ENCODE measurements around the gene CDK5RAP3. TPM values are rescaled to one million over a fixed set of nuclear protein-coding genes. Genes with fewer than 3 reads are reported as not detected.
"Not testable (repeated sequence)": the region's sequence is repeated elsewhere in the genome, so short reads cannot be mapped to it uniquely, and the experiment has no call there.

Gene CDK5RAP3
- total RNA-seq, 1 donor from 2014 or later, result 344 TPM

DNA sequence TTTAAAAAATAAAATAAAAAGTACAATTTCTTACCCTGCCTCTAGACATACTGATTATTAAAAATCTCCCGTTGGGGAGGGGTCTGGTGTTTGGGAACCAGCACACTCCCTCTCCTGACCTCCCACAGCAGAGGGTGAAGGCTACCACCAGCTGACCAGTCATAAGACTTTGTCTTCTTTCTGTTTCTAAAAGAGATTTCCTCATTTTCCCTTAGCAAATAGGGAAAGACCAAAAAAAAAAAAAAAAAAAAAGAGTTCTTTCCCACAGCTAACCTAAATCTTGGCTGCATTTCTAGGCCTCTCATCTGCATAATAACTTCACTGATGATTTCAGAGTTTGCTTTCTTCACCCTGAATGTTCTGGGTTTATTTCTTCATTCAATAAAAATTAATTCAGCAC is 30.3 kb downstream of the CDK5RAP3 start:
- H3K27ac Mint-ChIP-seq, result no peak overlapping the region
- H3K9me3 Mint-ChIP-seq (ENCODE audit: low read depth), result no peaks in the 10 kb centered on the region
- TF ChIP-seq, protein P1, sequence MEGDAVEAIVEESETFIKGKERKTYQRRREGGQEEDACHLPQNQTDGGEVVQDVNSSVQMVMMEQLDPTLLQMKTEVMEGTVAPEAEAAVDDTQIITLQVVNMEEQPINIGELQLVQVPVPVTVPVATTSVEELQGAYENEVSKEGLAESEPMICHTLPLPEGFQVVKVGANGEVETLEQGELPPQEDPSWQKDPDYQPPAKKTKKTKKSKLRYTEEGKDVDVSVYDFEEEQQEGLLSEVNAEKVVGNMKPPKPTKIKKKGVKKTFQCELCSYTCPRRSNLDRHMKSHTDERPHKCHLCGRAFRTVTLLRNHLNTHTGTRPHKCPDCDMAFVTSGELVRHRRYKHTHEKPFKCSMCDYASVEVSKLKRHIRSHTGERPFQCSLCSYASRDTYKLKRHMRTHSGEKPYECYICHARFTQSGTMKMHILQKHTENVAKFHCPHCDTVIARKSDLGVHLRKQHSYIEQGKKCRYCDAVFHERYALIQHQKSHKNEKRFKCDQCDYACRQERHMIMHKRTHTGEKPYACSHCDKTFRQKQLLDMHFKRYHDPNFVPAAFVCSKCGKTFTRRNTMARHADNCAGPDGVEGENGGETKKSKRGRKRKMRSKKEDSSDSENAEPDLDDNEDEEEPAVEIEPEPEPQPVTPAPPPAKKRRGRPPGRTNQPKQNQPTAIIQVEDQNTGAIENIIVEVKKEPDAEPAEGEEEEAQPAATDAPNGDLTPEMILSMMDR (IDR thresholded peaks at IDR 0.05; ENCODE audit: unreplicated experiment), result no peak
- H3K4me1 Mint-ChIP-seq (ENCODE audit: low read depth), result peaks cover 45% of the 10 kb centered on the region
- H3K27me3 Mint-ChIP-seq, result peaks cover 6% of the 10 kb centered on the region
- H3K4me3 Mint-ChIP-seq (ENCODE audit: low read depth), result no peak overlapping the region
- no peaks in the 10 kb centered on the region for H3K36me3 Mint-ChIP-seq (ENCODE audit: insufficient read depth)
- no peak for DNase-seq (ENCODE audit: low spot score, unreplicated experiment)

DNA sequence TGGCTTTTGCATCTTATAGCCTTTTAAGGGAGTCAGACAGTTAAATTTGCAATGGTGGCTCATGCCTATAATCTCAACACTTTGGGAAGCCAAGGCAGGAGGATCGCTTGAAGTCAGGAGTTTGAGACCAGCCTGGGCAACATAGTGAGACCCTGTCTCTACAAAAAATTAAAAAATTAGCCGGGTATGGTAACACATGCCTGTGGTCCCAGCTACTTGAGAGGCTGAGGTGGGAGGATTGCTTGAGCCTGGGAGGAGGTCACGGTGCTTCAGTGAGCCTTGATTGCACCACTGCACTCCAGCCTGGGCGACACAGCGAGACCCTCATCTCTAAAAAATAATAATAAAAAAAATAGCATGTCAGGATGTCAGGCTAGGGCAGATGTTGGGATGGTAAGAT is 30.7 kb downstream of the CDK5RAP3 start:
- not testable (repeated sequence) for H3K4me3 Mint-ChIP-seq (ENCODE audit: low read depth); H3K27ac Mint-ChIP-seq; H3K36me3 Mint-ChIP-seq (ENCODE audit: insufficient read depth); H3K9me3 Mint-ChIP-seq (ENCODE audit: low read depth); H3K27me3 Mint-ChIP-seq; DNase-seq (ENCODE audit: low spot score, unreplicated experiment)
- peaks cover 40% of the 10 kb centered on the region for H3K4me1 Mint-ChIP-seq (ENCODE audit: low read depth)

DNA sequence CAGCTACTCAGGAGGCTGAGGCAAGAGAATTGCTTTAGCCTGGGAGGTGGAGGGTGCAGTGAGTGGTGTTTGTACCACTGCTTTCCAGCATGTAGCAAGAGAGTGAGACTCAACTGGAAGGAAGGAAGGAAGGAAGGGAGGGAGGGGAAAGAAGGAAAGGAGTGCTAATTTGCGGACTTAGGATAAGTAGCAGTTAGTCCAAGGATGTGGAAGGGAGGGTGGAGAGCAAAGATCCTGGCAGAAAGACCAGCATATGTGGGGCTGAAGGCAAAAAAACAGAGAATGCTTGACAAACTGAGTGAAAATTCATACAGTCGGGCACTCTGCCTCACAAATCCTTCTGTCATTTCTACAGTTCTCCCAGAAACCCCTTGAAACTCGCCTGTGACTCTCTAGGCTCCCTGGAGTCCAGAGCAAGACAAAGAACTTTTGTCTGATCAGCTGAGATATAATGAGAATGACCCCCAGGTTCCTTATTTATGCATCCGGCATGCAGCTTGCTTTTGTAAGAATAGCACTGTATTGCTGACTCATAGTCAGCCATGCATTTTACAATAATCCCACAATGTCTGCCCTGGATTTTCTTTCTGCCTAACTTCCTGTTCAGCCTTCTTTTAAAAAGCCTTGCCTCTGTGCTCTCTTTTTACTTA is 31.5 kb downstream of the CDK5RAP3 start:
- peaks cover 6% of the 10 kb centered on the region for H3K27me3 Mint-ChIP-seq
- H3K4me3 Mint-ChIP-seq (ENCODE audit: low read depth), result no peak overlapping the region
- TF ChIP-seq, protein P1 (IDR thresholded peaks at IDR 0.05; ENCODE audit: unreplicated experiment), result no peak
- H3K4me1 Mint-ChIP-seq (ENCODE audit: low read depth), result peaks cover 44% of the 10 kb centered on the region
- no peaks in the 10 kb centered on the region for H3K9me3 Mint-ChIP-seq (ENCODE audit: low read depth)
- peak overlapping the region; percentile 78 for H3K27ac Mint-ChIP-seq
- H3K36me3 Mint-ChIP-seq (ENCODE audit: insufficient read depth), result no peaks in the 10 kb centered on the region
- no peak for DNase-seq (ENCODE audit: low spot score, unreplicated experiment)

DNA sequence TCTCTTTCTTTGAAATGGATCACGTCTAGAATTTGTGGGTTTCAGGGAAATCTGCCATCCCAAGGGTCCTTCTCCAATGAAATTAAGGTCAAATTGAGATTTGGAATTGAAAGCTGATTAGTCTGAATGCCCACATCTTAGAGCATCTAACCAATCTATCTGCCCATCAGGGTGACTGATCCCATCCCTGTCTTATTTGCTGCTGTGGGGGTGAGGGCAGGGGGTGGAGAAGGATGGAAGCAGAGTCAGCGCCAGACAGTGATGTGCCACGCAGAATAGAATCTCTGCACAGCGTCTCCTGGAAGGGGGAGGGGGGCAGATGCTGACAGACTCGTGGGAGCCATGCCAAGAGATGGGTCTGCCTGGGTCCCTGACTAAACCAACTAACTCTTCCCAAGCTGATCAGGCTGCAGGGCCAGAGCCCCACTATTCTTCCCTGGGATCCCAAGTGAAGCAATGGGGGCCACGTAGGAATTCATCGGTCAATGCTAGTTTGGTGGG is 32.1 kb downstream of the CDK5RAP3 start:
- Mint-ChIP-seq H3K27me3 (peaks cover 6% of the 10 kb centered on the region), H3K9me3 (ENCODE audit: low read depth) (no peaks in the 10 kb centered on the region), H3K36me3 (ENCODE audit: insufficient read depth) (no peaks in the 10 kb centered on the region), H3K4me1 (ENCODE audit: low read depth) (peaks cover 40% of the 10 kb centered on the region), H3K27ac (peak overlapping the region; percentile 78), H3K4me3 (ENCODE audit: low read depth) (no peak overlapping the region)
- TF ChIP-seq, protein P1 (IDR thresholded peaks at IDR 0.05; ENCODE audit: unreplicated experiment), result no peak
- DNase-seq (ENCODE audit: low spot score, unreplicated experiment), result no peak

DNA sequence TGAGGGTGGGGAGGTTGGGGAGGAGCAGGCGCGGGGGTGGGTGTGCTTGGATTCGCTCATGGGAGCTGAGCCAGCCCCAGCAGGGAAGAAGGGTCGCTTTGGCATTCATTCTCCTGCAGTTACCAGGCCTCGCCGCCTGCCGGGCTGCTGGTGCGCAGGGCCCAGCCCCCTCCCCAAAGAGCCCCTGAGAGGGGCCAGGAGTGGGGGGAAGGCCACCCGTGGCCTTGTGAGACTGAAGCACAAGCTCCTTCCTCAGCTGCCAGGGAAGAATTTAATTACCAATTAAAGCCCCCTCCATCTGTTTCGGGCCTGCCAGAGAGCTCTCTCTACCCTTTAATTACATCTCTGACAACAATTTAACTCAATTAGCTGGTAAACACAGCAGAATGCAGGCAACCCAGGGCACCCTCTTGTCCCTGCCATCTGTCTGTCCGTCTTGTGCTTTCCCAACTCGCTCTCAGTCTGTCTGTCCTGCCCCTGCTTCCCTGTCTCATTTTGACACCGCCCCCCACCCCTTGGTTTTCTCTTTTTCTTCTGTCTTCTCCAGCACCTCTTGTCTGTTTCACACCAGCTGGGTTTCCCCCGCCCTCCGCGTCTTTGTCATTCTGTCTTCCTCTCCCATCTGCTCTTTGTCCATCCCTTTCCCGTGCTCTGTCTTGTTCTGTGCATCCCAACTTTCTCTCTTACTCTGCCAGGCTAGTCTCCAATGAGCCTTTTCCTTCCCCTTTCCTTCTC is 32.7 kb downstream of the CDK5RAP3 start:
- no peaks in the 10 kb centered on the region for H3K9me3 Mint-ChIP-seq (ENCODE audit: low read depth)
- no peaks in the 10 kb centered on the region for H3K36me3 Mint-ChIP-seq (ENCODE audit: insufficient read depth)
- peaks cover 6% of the 10 kb centered on the region for H3K27me3 Mint-ChIP-seq
- no peak overlapping the region for H3K4me3 Mint-ChIP-seq (ENCODE audit: low read depth)
- TF ChIP-seq, protein P1 (IDR thresholded peaks at IDR 0.05; ENCODE audit: unreplicated experiment), result peak; percentile 31
- H3K4me1 Mint-ChIP-seq (ENCODE audit: low read depth), result peaks cover 42% of the 10 kb centered on the region
- no peak for DNase-seq (ENCODE audit: low spot score, unreplicated experiment)
- peak overlapping the region; percentile 62 for H3K27ac Mint-ChIP-seq
